Mammary epithelial cell (primary cell): ENCODE results near the gene HTT.

Experiments used
- CTCF ChIP-seq, 2 donors: IDR thresholded peaks in 1 of 2; conservative IDR thresholded peaks in 1 of 2; 2 replicates each; pipeline ENCODE4 v1.5.1; 2011 to 2012; ENCODE audit warnings: inconsistent platforms in 2 of 2, low read length in 2 of 2, mild to moderate bottlenecking in 2 of 2, control low read depth in 1 of 2, low read depth in 1 of 2; ENCODE audit not compliant: insufficient read depth in 1 of 2; ENCODE audit errors: extremely low read depth in 1 of 2
- EZH2 ChIP-seq: IDR thresholded peaks from 2 replicates; pipeline ENCODE4 v1.6.1; 2012; ENCODE audit warnings: low read length, inconsistent platforms, borderline replicate concordance

- no peak for TF ChIP-seq CTCF (conservative IDR thresholded peaks at IDR 0.05 in 1 of 2, IDR thresholded peaks at IDR 0.05 in 1 of 2; ENCODE audit: extremely low read depth in 1 of 2, insufficient read depth in 1 of 2, low read depth in 1 of 2, low read length in 2 of 2)
- TF ChIP-seq EZH2 = no peak
Observed at GRCh38 chr4:3114377-3114776, 39.9 kb downstream of the HTT start.
